Measurements from ENCODE around the gene EP400.

- TF ChIP-seq CTCF (conservative IDR thresholded peaks at IDR 0.05 in 1 of 2, IDR thresholded peaks at IDR 0.05 in 1 of 2; ENCODE audit: low read depth in 1 of 2, low read length in 2 of 2) (no peak), EZH2 (IDR thresholded peaks at IDR 0.05; ENCODE audit: low read length, missing control alignments) (no peak)
These were observed 26.5 kb upstream of the EP400 start for GRCh38 chr12:131923260-131923659.
